ENCODE results near the gene CDC42BPA.

Gene CDC42BPA

DNA sequence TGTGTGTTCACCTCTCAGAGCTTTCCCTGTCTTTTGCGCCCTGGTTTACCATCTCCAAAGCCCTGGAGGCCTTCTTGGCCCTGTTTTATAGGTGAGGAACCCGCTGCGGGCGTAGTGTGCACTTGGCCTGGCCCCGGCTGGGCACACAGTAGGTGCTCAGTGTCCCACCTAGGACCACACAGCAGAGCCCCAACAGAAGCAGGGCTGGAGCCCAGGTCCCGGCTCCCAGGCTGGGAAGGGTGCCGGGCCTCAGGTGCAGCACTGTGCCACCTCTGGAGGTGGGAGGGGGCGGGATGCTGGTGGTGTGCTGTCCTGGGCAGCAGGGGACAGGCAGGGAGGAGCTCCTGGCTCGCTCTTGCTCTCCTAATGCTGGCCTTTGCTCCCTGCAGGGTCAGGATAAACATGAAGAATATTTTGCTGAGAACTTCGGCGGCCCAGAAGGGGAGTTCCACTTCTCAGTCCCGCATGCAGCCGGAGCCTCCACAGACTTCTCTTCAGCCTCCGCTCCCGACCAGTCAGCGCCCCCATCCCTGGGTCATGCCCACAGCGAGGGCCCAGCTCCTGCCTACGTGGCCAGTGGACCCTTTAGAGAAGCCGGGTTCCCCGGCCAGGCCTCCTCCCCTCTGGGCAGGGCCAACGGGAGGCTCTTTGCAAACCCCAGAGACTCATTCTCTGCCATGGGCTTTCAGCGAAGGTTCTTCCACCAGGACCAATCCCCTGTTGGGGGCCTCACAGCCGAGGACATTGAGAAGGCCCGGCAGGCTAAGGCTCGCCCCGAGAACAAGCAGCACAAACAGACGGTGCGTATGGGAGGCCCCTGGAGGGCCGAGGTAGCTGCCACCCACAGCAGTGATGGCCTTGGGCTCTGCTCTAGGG is 353.4 kb downstream of the CDC42BPA start:
- H2AFZ ChIP-seq (ENCODE audit: low read depth, low read length) = no peak overlapping the region
- H3K27me3 ChIP-seq (ENCODE audit: insufficient read depth, low read length, poor library complexity) = no peaks in the 10 kb centered on the region
- H3K4me2 ChIP-seq (ENCODE audit: insufficient read depth, low read length) = no peak overlapping the region
- H3K9ac ChIP-seq (ENCODE audit: low read depth, low read length) = no peak overlapping the region
- H3K27ac ChIP-seq (ENCODE audit: low read length) = no peak overlapping the region
- peaks cover 7% of the 10 kb centered on the region for H3K79me2 ChIP-seq (ENCODE audit: insufficient read depth, low read length)
- TF ChIP-seq CTCF (IDR thresholded peaks at IDR 0.05; ENCODE audit: borderline replicate concordance, extremely low read depth, low read length, poor library complexity, severe bottlenecking) = no peak
- TF ChIP-seq EZH2 (IDR thresholded peaks at IDR 0.05; ENCODE audit: borderline replicate concordance, low read depth, low read length, severe bottlenecking) = no peak
- H3K4me1 ChIP-seq (ENCODE audit: insufficient read depth, low read length) = no peaks in the 10 kb centered on the region
- DNase-seq = no peak
- H3K4me3 ChIP-seq (ENCODE audit: low read depth in 1 of 2, low read length in 2 of 2) = no peak overlapping the region
- H3K36me3 ChIP-seq (ENCODE audit: insufficient read depth, low read length) = peaks cover 17% of the 10 kb centered on the region
- H4K20me1 ChIP-seq (ENCODE audit: insufficient read depth, low read length) = peaks cover 24% of the 10 kb centered on the region
- ATAC-seq (ENCODE audit: insufficient read depth, low read depth) = no peak
- no peaks in the 10 kb centered on the region for H3K9me3 ChIP-seq (ENCODE audit: insufficient read depth, low read length, severe bottlenecking)

- DNase-seq = no peak
- Histone ChIP-seq H3K36me3 (ENCODE audit: insufficient read depth, low read length) (peaks cover 17% of the 10 kb centered on the region), H4K20me1 (ENCODE audit: insufficient read depth, low read length) (peaks cover 24% of the 10 kb centered on the region), H3K27me3 (ENCODE audit: insufficient read depth, low read length, poor library complexity) (no peaks in the 10 kb centered on the region), H2AFZ (ENCODE audit: low read depth, low read length) (no peak overlapping the region), H3K4me2 (ENCODE audit: insufficient read depth, low read length) (no peak overlapping the region), H3K9me3 (ENCODE audit: insufficient read depth, low read length, severe bottlenecking) (no peaks in the 10 kb centered on the region), H3K9ac (ENCODE audit: low read depth, low read length) (no peak overlapping the region), H3K27ac (ENCODE audit: low read length) (no peak overlapping the region), H3K79me2 (ENCODE audit: insufficient read depth, low read length) (peaks cover 12% of the 10 kb centered on the region), H3K4me1 (ENCODE audit: insufficient read depth, low read length) (no peaks in the 10 kb centered on the region), H3K4me3 (ENCODE audit: low read depth in 1 of 2, low read length in 2 of 2) (no peak overlapping the region)
- ATAC-seq (ENCODE audit: insufficient read depth, low read depth) = no peak
- TF ChIP-seq EZH2 (IDR thresholded peaks at IDR 0.05; ENCODE audit: borderline replicate concordance, low read depth, low read length, severe bottlenecking) = no peak
These were observed 354.2 kb downstream of the CDC42BPA start for GRCh38 chr1:226964068-226964425.

DNA sequence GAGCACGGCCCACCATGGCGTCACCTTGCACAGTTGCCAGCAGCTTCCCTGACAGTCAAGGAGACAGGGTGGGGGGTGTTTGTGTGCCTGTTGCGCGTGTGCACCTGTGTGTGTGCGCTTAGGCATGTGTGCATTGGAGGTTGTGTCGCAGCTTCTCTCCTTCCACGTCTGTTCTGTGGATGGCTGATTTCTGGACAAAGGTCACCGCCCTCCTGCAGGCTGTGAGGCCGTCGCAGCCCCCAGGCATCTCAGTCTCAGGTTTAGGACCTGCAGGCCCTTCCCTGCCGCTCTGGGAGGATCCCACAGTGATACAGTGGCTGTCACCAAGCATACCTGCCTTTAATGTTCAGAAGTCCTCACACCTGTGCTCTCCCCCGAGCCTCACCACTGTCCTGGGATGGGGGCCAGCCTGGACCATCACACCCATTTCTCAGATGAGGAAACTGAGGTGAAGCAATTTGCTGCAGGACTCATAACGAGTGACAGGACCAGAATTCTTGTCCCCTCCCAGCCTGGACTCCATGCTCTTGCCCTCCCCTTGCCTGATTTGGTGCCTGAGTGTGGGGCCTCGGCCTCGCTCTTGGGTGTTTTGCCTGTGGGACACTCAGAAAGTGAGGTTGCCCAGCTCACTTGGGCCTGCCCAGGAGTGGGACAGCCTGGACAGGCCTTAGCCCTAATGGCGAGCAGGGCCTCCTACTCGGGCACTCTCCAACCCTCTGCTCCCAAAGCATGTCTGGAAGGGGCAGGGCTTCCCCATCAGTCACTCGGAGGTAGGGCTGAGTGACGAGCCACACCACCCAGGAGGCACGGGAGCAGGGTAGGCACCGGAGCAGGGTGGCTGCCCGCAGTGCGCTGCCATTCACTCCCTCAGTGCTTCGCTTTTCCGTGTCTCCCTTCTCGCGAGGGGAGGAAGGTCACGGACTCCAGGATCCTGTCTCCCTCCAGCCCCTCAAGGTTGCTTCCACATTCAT is 355.6 kb downstream of the CDC42BPA start:
- DNase-seq (no peak), ATAC-seq (ENCODE audit: insufficient read depth, low read depth) (no peak)
- H2AFZ ChIP-seq (ENCODE audit: low read depth, low read length) = no peak overlapping the region
- no peak overlapping the region for H3K4me2 ChIP-seq (ENCODE audit: insufficient read depth, low read length)
- no peak for TF ChIP-seq CTCF (IDR thresholded peaks at IDR 0.05; ENCODE audit: borderline replicate concordance, extremely low read depth, low read length, poor library complexity, severe bottlenecking)
- no peak for TF ChIP-seq EZH2 (IDR thresholded peaks at IDR 0.05; ENCODE audit: borderline replicate concordance, low read depth, low read length, severe bottlenecking)
- no peak overlapping the region for H3K4me3 ChIP-seq (ENCODE audit: low read depth in 1 of 2, low read length in 2 of 2)
- H3K9me3 ChIP-seq (ENCODE audit: insufficient read depth, low read length, severe bottlenecking) = no peaks in the 10 kb centered on the region
- H3K27ac ChIP-seq (ENCODE audit: low read length) = no peak overlapping the region
- no peak overlapping the region for H3K9ac ChIP-seq (ENCODE audit: low read depth, low read length)
- no peaks in the 10 kb centered on the region for H3K27me3 ChIP-seq (ENCODE audit: insufficient read depth, low read length, poor library complexity)
- H3K79me2 ChIP-seq (ENCODE audit: insufficient read depth, low read length) = peaks cover 21% of the 10 kb centered on the region
- peaks cover 17% of the 10 kb centered on the region for H3K36me3 ChIP-seq (ENCODE audit: insufficient read depth, low read length)
- no peaks in the 10 kb centered on the region for H3K4me1 ChIP-seq (ENCODE audit: insufficient read depth, low read length)
- H4K20me1 ChIP-seq (ENCODE audit: insufficient read depth, low read length) = peaks cover 24% of the 10 kb centered on the region
